Lower leg skin (tissue), 4 donors: ENCODE data around the gene CCDC71. TPM values are rescaled to one million over a fixed set of nuclear protein-coding genes. Genes with fewer than 3 reads are reported as not detected.

Experiments used
- DNase-seq, 2 donors: peaks; one replicate each; pipeline ENCODE4 v3.0.0-alpha.2; 2019; ENCODE audit warnings: low spot score in 2 of 2
- H3K4me3 ChIP-seq: fragments of 200-600 bp; sonication (generic); 2 replicates; pipeline ENCODE4 v1.5.1; 2017; ENCODE audit warnings: mild to moderate bottlenecking, low read depth; ENCODE audit not compliant: poor library complexity, severe bottlenecking
- CTCF ChIP-seq, 3 donors: fragments of 450-650 bp; IDR thresholded peaks; one replicate each; pipeline ENCODE4 v1.5.1; 2016; ENCODE audit warnings: antibody characterized with exemption in 3 of 3, mild to moderate bottlenecking in 3 of 3, moderate library complexity in 2 of 3
- POLR2A ChIP-seq, 2 donors: fragments of 450-650 bp; IDR thresholded peaks; one replicate each; pipeline ENCODE4 v1.6.1; 2016 to 2017; ENCODE audit warnings: antibody characterized with exemption in 2 of 2, mild to moderate bottlenecking in 1 of 2, moderate library complexity in 1 of 2
- WGBS, 2 donors: methylation state at CpG; one replicate each; pipeline ENCODE4 v1.1.5; 2018; 5-methylcytosine and 5-hydroxymethylcytosine counted together
- intact Hi-C: fragments of 100-400 bp; cut with DNase I; formaldehyde crosslinking; loops from one replicate; pipeline ENCODE4 v1.15.0; 2023; ENCODE audit warnings: low total_unique reads
- total RNA-seq, 4 donors: library from RNA; depleted of rRNA; stranded (reverse); fragments of >200 nt; gene quantifications; one replicate each; pipeline ENCODE4 v1.1.0, GENCODE V29; 2016

Gene CCDC71
- total RNA-seq, 4 donors from 2014 or later: 28.0 to 39.9 (median 33.7) TPM

DNA sequence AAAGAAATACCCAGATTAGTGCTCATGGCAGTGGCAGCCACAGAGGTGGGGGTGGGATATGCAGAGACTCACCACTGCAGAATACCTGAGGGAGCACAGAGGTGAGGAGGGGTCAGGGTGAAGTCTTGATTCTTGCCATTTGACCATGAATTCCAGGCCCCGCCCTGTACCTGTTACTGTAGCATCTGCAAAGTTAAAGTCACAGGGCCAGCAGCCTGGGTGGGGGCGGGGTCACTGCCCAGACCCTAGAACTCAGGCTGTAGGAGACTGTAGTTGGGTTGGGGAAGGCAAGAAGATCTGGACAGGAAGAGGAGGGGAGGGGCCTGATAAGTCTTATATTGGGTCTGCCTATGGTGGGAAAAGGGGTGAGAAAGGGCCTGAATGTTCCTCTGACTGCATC, 14.5 kb downstream of the CCDC71 start:
- DNase-seq: no peak
- intact Hi-C loops: no loop called here
- 89 to 94% methylated on average over 2 of the region's 2 CpGs for WGBS, 2 donors
- TF ChIP-seq CTCF (IDR thresholded peaks at IDR 0.05) (no peak), POLR2A (IDR thresholded peaks at IDR 0.05) (no peak)
- H3K4me3 ChIP-seq: no peak overlapping the region

- no peak for TF ChIP-seq CTCF (IDR thresholded peaks at IDR 0.05)
- no peak for TF ChIP-seq POLR2A (IDR thresholded peaks at IDR 0.05)
- intact Hi-C loops: no loop called here
- no peak overlapping the region for H3K4me3 ChIP-seq
- WGBS, 2 donors: 76 to 81% methylated on average over 5 of the region's 5 CpGs
- DNase-seq: no peak
These were observed 18.0 kb downstream of the CCDC71 start for GRCh38 chr3:49148159-49148558.

- WGBS, 2 donors: 70 to 77% methylated on average over 3 of the region's 3 CpGs
- DNase-seq: no peak
- intact Hi-C loops: no loop called here
- no peak overlapping the region for H3K4me3 ChIP-seq
- TF ChIP-seq POLR2A (IDR thresholded peaks at IDR 0.05) (no peak), CTCF (IDR thresholded peaks at IDR 0.05) (no peak)
These were observed 26.1 kb downstream of the CCDC71 start for GRCh38 chr3:49140080-49140479.

- TF ChIP-seq CTCF (IDR thresholded peaks at IDR 0.05) (no peak), POLR2A (IDR thresholded peaks at IDR 0.05) (no peak)
- intact Hi-C loops: no loop called here
- 89 to 90% methylated on average over 4 of the region's 4 CpGs for WGBS, 2 donors
- DNase-seq: no peak
- H3K4me3 ChIP-seq: no peak overlapping the region
These were observed 30.6 kb downstream of the CCDC71 start for GRCh38 chr3:49135499-49135898.

DNA sequence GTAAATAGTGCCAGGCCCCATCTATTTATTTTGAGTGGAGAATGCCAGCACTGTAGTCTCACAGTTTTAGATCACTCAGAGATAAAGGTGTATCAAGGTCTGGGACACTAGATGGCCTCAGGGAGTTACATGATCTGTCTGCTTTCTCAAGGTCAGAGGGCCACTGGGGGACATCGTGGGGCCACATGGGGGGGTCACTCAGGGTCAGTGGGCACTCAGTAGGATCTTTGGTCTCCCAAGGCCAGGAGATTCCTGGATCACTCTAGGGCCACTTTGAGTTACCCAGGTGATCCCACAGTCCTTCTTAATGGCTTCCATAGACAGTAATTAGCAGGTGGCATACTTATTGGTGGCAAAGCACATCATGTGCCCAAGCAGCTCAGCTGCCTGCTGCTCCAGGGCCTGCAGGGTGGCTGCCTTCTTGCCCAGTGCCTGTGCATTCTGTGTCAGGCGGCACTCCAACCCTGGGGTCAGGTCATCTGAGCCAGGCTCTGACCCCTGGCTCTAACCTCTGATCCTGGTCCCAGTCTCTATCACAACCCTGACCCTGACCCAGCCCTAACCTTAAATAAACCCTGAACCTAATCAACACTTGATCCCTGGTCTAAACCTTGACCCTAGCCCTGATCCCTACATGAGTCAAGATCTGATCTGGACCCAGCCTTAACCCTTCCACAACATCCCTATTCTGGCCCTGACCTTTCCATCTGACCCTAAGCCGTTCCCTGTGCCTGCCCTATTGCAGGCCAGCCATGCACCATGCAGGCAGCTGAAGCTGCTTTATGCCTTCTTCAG, 31.5 kb downstream of the CCDC71 start:
- H3K4me3 ChIP-seq: no peak overlapping the region
- intact Hi-C loops: no loop called here
- DNase-seq: no peak
- 51 to 58% methylated on average over 3 of the region's 3 CpGs for WGBS, 2 donors
- TF ChIP-seq POLR2A (IDR thresholded peaks at IDR 0.05) (no peak), CTCF (IDR thresholded peaks at IDR 0.05) (no peak)
